ENCODE results near the gene SAMD8.

The SAMD8 gene

DNA sequence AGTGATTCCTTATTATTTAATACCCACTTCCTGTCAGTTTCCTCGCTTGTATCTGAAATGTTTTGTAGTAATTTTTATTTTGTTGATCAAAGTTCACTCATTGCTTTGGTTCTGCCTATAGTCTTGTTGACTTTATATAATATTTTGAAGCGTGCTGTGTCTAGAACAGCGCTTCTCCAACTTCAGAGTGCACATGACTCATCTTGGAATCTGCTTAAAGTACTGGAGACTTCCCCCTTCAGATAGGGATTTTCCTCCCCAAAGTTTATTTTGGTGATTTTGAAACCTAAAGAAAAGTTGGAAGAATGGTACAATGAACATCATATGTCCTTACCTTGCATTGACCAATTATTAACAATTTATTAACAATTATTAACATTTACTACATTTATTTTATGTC lies 118.5 kb downstream of the SAMD8 start:
- DNase-seq, result no peak

DNA sequence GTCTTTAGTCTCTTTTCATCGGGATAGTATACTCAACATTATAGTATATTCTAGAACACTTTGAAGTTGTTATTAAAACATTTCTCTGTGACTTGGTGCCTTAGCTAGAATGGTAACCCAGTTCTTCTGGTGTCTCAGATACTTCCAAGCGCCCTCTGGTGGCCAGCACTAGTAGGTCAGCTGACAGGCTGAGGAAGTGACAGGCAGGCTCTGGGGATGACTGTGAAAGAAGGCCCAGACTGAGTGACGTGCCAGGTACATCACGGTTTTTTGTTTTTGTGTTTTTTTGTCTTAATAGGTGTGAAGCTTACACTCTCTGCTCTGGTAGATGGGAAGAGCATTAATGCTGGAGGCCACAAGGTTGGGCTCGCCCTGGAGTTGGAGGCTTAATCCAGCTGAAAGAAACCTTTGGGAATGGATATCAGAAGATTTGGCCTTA lies 119.2 kb downstream of the SAMD8 start:
- peak; percentile 94 for DNase-seq
